ENCODE data around the gene PRKAB2. TPM values are rescaled to one million over a fixed set of nuclear protein-coding genes. Genes with fewer than 3 reads are reported as not detected.

PRKAB2 gene
- total and polyA plus RNA-seq, 2 of the 13 experiments (the other 11 are each of a cell fraction or from before 2014, with no cell fraction given), result 44.0 to 118 TPM

- TF ChIP-seq, protein P1, sequence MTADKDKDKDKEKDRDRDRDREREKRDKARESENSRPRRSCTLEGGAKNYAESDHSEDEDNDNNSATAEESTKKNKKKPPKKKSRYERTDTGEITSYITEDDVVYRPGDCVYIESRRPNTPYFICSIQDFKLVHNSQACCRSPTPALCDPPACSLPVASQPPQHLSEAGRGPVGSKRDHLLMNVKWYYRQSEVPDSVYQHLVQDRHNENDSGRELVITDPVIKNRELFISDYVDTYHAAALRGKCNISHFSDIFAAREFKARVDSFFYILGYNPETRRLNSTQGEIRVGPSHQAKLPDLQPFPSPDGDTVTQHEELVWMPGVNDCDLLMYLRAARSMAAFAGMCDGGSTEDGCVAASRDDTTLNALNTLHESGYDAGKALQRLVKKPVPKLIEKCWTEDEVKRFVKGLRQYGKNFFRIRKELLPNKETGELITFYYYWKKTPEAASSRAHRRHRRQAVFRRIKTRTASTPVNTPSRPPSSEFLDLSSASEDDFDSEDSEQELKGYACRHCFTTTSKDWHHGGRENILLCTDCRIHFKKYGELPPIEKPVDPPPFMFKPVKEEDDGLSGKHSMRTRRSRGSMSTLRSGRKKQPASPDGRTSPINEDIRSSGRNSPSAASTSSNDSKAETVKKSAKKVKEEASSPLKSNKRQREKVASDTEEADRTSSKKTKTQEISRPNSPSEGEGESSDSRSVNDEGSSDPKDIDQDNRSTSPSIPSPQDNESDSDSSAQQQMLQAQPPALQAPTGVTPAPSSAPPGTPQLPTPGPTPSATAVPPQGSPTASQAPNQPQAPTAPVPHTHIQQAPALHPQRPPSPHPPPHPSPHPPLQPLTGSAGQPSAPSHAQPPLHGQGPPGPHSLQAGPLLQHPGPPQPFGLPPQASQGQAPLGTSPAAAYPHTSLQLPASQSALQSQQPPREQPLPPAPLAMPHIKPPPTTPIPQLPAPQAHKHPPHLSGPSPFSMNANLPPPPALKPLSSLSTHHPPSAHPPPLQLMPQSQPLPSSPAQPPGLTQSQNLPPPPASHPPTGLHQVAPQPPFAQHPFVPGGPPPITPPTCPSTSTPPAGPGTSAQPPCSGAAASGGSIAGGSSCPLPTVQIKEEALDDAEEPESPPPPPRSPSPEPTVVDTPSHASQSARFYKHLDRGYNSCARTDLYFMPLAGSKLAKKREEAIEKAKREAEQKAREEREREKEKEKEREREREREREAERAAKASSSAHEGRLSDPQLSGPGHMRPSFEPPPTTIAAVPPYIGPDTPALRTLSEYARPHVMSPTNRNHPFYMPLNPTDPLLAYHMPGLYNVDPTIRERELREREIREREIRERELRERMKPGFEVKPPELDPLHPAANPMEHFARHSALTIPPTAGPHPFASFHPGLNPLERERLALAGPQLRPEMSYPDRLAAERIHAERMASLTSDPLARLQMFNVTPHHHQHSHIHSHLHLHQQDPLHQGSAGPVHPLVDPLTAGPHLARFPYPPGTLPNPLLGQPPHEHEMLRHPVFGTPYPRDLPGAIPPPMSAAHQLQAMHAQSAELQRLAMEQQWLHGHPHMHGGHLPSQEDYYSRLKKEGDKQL (CRISPR knock-in tag; IDR thresholded peaks at IDR 0.05; ENCODE audit: low read depth), result 0 out of 2 replicates have a peak, but pooled peaks have one; percentile 20
- TF ChIP-seq ARID3A (IDR thresholded peaks at IDR 0.05; ENCODE audit: low read depth, low read length) (peak; percentile 94), MEIS2 (CRISPR knock-in tag; IDR thresholded peaks at IDR 0.05) (peak; percentile 90), ZNF180 (CRISPR knock-in tag; IDR thresholded peaks at IDR 0.05; ENCODE audit: borderline replicate concordance, low read depth) (no peak), CHD4 (IDR thresholded peaks at IDR 0.05; ENCODE audit: borderline replicate concordance, low read length) (peak; percentile 77; the same call in 1 of the 2 replicates), EP300 (IDR thresholded peaks at IDR 0.05; ENCODE audit: low read depth in 2 of 2, low read length in 2 of 2) (peak in 1 of 2 experiments; percentile 83; a peak in 2 of 4 replicates), EP300 (CRISPR knock-in tag; IDR thresholded peaks at IDR 0.05; ENCODE audit: borderline replicate concordance) (peak; percentile 62; the same call in 1 of the 2 replicates), SOX6 (IDR thresholded peaks at IDR 0.05) (no peak), SOX6 (CRISPR knock-in tag; IDR thresholded peaks at IDR 0.05) (peak; percentile 94), MXD4 (CRISPR knock-in tag; IDR thresholded peaks at IDR 0.05) (0 out of 2 replicates have a peak, but pooled peaks have one; percentile 42), KLF6 (CRISPR knock-in tag; IDR thresholded peaks at IDR 0.05) (peak; percentile 50; the same call in 1 of the 2 replicates), ONECUT2 (CRISPR knock-in tag; IDR thresholded peaks at IDR 0.05) (peak; percentile 86), ZNF335 (CRISPR knock-in tag; IDR thresholded peaks at IDR 0.05) (0 out of 2 replicates have a peak, but pooled peaks have one; percentile 25), NR2F6 (IDR thresholded peaks at IDR 0.05) (peak; percentile 40; the same call in 1 of the 2 replicates), NR2F6 (CRISPR knock-in tag; IDR thresholded peaks at IDR 0.05) (peak; percentile 38; the same call in 1 of the 2 replicates), NCOA2 (CRISPR knock-in tag; IDR thresholded peaks at IDR 0.05) (peak; percentile 82), ZNF343 (CRISPR knock-in tag; IDR thresholded peaks at IDR 0.05) (no peak), KLF9 (CRISPR knock-in tag; IDR thresholded peaks at IDR 0.05; ENCODE audit: low read depth) (no peak), RBFOX2 (IDR thresholded peaks at IDR 0.05; ENCODE audit: low read depth, low read length) (0 out of 2 replicates have a peak, but pooled peaks have one; percentile 19)
- TF ChIP-seq, protein P2, sequence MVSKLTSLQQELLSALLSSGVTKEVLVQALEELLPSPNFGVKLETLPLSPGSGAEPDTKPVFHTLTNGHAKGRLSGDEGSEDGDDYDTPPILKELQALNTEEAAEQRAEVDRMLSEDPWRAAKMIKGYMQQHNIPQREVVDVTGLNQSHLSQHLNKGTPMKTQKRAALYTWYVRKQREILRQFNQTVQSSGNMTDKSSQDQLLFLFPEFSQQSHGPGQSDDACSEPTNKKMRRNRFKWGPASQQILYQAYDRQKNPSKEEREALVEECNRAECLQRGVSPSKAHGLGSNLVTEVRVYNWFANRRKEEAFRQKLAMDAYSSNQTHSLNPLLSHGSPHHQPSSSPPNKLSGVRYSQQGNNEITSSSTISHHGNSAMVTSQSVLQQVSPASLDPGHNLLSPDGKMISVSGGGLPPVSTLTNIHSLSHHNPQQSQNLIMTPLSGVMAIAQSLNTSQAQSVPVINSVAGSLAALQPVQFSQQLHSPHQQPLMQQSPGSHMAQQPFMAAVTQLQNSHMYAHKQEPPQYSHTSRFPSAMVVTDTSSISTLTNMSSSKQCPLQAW (CRISPR knock-in tag; IDR thresholded peaks at IDR 0.05), result peak; percentile 63
- TF ChIP-seq, protein P3, sequence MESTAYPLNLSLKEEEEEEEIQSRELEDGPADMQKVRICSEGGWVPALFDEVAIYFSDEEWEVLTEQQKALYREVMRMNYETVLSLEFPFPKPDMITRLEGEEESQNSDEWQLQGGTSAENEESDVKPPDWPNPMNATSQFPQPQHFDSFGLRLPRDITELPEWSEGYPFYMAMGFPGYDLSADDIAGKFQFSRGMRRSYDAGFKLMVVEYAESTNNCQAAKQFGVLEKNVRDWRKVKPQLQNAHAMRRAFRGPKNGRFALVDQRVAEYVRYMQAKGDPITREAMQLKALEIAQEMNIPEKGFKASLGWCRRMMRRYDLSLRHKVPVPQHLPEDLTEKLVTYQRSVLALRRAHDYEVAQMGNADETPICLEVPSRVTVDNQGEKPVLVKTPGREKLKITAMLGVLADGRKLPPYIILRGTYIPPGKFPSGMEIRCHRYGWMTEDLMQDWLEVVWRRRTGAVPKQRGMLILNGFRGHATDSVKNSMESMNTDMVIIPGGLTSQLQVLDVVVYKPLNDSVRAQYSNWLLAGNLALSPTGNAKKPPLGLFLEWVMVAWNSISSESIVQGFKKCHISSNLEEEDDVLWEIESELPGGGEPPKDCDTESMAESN (CRISPR knock-in tag; conservative IDR thresholded peaks at IDR 0.05), result 0 out of 2 replicates have a peak, but pooled peaks have one; percentile 56
Measured at GRCh38 chr1:147168626-147169058, 3.6 kb downstream of the PRKAB2 start (continued).
